HG03280 (cell line): ENCODE measurements around the gene CYP4F8.
"Not testable (repeated sequence)": the region's sequence is repeated elsewhere in the genome, so short reads cannot be mapped to it uniquely, and the experiment has no call there.

Experiments used
- ATAC-seq: cut with Tn5 transposase; IDR thresholded peaks from one replicate; pipeline ENCODE4 v1.9.1; 2021; ENCODE audit warnings: mild to moderate bottlenecking, moderate library complexity; ENCODE audit not compliant: unreplicated experiment

Gene CYP4F8

GRCh38 chr19:15642807-15643206 lies 27.8 kb downstream of the CYP4F8 start:
- ATAC-seq, result no peak

GRCh38 chr19:15643387-15643786 lies 28.4 kb downstream of the CYP4F8 start:
- ATAC-seq, result no peak

- no peak for ATAC-seq
These were observed 29.2 kb downstream of the CYP4F8 start for GRCh38 chr19:15644066-15644741.

- no peak for ATAC-seq
These were observed 29.8 kb downstream of the CYP4F8 start for GRCh38 chr19:15644816-15645215.

GRCh38 chr19:15649526-15649925 lies 34.5 kb downstream of the CYP4F8 start:
- ATAC-seq, result no peak

- ATAC-seq, result not testable (repeated sequence)
These were observed 35.1 kb downstream of the CYP4F8 start for GRCh38 chr19:15650123-15650522.

- no peak for ATAC-seq
These were observed 36.8 kb downstream of the CYP4F8 start for GRCh38 chr19:15651791-15652190.

- ATAC-seq, result no peak
These were observed 37.7 kb downstream of the CYP4F8 start for GRCh38 chr19:15652559-15653278.

GRCh38 chr19:15656467-15656866 lies 41.4 kb downstream of the CYP4F8 start:
- ATAC-seq, result no peak

- no peak for ATAC-seq
These were observed 48.2 kb downstream of the CYP4F8 start for GRCh38 chr19:15663247-15663646.

- ATAC-seq, result no peak
These were observed 51.2 kb downstream of the CYP4F8 start for GRCh38 chr19:15666186-15666585.

GRCh38 chr19:15666883-15667282 lies 51.9 kb downstream of the CYP4F8 start:
- ATAC-seq, result no peak

- no peak for ATAC-seq
These were observed 54.4 kb downstream of the CYP4F8 start for GRCh38 chr19:15669440-15669839.

- ATAC-seq, result no peak
These were observed 54.9 kb downstream of the CYP4F8 start for GRCh38 chr19:15669891-15670290.

- ATAC-seq, result no peak
These were observed 56.3 kb downstream of the CYP4F8 start for GRCh38 chr19:15671237-15671821.

- ATAC-seq, result no peak
These were observed 57.0 kb downstream of the CYP4F8 start for GRCh38 chr19:15671891-15672579.

GRCh38 chr19:15672580-15673175 lies 57.7 kb downstream of the CYP4F8 start, which contains the start of gene CYP4F12:
TSS of gene CYP4F12 (plus strand) at chr19:15673087. CDS start at chr19:15673530, 443 bp downstream.
- no peak for ATAC-seq

GRCh38 chr19:15673176-15673654 lies 58.2 kb downstream of the CYP4F8 start:
- no peak for ATAC-seq

- ATAC-seq, result no peak
These were observed 60.5 kb downstream of the CYP4F8 start for GRCh38 chr19:15675560-15675959.

- no peak for ATAC-seq
These were observed 64.1 kb downstream of the CYP4F8 start for GRCh38 chr19:15679089-15679488.

GRCh38 chr19:15679865-15680264 lies 64.8 kb downstream of the CYP4F8 start:
- ATAC-seq, result not testable (repeated sequence)
